GM21619 (cell line): ENCODE measurements around the gene CYP2A6.
A peak's percentile ranks its signal among the peaks of the same experiment; 100 is the strongest.

Source experiments
- ATAC-seq: cut with Tn5 transposase; IDR thresholded peaks from one replicate; pipeline ENCODE4 v1.9.1; 2021; ENCODE audit not compliant: unreplicated experiment

CYP2A6 gene

DNA sequence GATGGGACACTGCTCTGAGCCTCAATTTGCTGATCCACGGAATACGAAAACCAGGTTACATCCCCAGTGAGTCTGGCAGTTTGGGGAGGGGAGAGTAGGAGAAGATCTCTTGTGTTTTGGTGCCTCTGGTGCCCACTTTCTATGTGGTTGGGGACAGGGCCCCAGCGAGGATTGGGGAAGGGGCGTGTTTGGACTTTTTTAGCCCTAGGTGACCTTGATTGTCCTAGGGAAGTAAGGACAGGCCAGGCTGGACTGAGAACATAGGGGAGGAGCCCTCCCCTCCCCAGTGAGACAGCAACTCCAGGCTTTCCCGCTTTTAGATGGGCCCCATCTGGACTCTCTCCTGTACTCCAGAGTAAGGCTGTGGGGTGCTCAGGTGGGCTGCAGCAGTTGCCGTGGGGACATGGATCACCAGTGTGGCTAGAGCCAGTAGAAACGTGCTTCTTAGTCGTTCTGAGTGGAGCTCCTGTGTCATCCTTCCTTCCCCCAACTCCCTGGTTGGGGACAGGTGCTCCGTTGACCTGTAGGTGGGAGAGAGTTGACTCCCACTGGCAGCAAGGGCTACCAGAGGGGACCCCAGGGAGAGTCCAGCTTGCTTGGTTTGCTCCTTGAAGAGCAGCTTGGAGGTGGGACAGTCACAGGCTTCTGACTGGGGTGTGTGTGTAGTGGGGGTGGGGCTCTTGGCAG, 46.9 kb downstream of the CYP2A6 start:
- no peak for ATAC-seq

DNA sequence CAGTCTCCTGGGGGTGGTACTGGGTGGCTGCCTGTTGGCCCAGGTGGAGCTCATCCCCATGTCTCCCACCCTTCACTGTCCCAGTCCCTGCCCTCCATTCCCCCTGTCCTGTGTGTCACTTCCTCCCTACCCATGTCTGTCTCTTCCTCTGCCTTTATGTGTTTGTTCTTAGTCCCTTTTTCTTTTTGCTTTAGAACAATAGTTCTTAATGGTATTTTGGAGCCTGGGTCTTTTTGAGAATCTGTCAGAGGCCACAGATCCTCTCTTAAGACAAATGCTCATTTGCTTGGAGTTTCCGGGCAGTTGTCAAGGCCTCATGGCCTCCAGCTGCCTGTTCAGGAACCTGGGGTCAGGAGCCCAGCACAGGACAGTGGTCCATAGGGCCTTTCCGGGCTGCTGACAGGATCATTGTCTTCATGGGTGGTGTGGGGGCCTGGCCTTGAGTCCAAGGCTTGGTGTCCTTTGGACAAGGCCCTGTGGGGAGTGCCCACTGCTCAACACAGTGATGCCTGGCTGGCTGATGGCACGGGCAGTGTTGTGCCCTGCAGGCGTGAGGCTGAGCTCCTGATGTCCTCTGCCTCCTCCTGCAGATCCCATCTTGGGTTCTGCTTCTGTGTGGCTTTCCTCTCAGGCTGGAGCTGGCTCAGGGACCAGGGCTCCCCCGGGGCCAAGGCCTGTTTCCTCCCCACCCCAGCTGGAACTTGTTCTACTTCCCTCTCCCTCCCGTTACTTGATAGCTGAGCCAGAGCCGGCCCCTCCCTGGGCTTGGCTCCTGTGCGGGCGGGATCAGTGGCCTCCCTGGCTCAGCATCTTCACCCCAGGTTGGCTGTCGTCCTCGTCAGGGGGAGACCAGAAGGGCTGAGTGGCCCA, 47.7 kb downstream of the CYP2A6 start:
- ATAC-seq = no peak

DNA sequence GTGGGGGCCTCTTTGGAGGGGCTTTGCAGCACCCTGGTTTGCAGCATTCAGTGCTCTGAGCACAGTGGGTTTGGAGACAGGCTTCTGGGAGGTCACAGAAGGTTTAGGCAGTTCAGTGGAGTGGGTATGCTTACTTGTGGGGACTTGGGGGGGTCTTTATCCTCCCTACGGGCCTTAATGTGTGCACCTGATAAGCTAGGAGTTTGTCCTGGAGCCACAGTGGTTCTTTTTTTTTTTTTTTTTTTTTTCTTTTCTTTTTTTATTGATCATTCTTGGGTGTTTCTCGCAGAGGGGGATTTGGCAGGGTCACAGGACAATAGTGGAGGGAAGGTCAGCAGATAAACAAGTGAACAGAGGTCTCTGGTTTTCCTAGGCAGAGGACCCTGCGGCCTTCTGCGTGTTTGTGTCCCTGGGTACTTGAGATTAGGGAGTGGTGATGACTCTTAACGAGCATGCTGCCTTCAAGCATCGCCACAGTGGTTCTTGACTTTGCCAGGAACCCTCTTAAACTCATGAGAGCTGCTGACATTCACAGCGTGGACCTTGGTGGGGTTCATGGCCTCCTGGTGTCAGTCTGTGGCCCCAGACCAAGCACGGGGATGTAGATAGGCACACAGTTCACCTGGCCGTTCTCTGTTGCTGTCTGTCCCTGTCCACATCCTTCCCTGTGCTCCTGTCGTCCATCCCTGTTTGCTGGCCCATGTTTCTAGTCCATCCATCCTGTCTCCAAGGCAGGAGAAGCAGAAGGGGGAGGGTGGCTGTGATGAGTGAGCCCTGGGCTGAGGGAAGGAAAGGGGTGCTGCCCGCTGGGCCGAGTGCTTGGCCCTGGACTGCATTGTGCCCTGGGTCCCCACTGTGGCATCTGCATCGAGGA, 48.6 kb downstream of the CYP2A6 start:
- ATAC-seq = no peak

- no peak for ATAC-seq
Observed at GRCh38 chr19:40800997-40801377, 49.3 kb downstream of the CYP2A6 start.

GRCh38 chr19:40800339-40800996, 49.8 kb downstream of the CYP2A6 start:
- no peak for ATAC-seq

DNA sequence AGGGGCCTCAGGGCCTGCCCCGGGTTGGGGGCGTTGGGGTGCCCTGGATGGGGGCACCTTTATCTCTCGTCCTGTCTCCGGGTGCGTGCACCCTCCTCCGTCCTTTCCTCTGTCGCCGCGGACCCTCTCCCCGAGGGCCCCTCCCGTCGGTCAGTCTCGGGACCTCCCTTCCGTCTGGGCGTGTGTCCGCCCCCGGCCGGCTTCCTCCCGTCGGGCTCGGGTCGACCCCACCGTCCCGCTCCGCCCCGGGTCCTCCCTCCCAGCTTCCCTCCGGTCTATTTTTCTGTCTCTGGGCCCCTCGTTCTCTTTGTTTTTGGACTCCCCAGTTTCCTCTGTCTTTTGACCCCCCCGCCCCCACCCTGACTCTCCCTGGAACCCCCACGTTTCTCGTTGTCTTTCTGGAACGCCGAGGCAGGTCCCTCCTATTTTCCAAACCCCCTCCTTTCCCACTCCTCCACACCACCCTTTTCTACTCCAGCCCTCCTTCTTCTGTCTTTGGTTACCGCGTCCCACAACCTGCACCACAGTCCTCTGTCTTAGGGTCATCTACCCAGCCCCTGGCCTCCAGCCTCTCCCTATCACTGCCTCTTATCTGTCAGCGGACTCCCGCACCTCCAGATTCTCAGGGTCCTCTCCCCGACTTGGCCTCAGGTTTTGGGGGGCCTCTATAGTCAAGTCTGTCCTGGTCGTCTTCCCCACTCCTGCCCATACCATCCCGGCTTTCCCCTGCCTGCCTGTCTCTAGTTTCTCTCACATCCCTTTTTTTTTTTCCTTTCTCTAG, 50.5 kb downstream of the CYP2A6 start:
- ATAC-seq = no peak

- peak; percentile 66 for ATAC-seq
Observed at GRCh38 chr19:40798683-40799557, 51.3 kb downstream of the CYP2A6 start, which contains the start of gene EGLN2. Gene EGLN2, plus strand, starts transcription at chr19:40799191. Its CDS starts 1,382 bp downstream, at chr19:40800573.

- ATAC-seq = no peak
Observed at GRCh38 chr19:40797963-40798682, 52.1 kb downstream of the CYP2A6 start.

DNA sequence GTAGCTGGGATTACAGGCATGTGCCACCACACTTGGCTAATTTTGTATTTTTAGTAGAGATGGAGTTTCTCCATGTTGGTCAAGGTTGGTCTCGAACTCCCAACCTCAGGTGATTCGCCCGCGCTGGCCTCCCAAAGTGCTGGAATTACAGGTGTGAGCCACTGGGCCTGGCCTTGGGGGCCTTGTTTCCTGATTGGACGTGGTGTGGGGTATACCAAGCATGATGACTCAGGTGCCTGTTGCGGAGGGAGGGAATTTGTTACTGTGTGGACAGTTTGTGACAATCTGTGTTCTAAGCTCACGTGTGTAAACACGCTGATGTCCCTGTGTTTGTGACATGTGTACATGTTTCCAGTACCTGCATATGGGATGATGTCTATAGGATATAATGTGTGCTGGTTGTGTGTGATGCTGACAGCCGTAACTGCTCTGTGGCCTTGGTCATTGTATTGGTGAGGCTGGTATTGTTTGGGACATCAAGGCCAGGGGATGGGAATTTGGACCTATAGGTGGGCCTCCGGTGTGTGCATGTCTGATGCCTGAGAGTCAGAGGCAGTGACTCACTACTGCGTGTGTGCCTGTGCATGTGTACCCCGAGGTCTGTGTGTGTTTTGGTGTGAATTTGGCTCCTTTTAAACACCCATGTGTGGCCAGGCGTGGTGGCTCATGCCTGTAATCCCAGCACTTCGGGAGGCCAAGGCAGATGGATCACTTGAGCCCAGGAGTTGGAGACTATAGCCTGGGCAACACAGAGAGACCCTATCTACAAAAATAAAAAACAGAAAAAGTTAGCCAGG, 52.9 kb downstream of the CYP2A6 start:
- no peak for ATAC-seq
